CD4-positive, alpha-beta T cell treated with Interleukin-6 at 100 ng/mL for 8 hours (primary cell): Measurements from ENCODE around the gene SHCBP1L.
"Not testable (repeated sequence)": the region's sequence is repeated elsewhere in the genome, so short reads cannot be mapped to it uniquely, and the experiment has no call there.

Experiments used
- DNase-seq: peaks from one replicate; pipeline ENCODE4 v3.0.0-alpha.2; 2020; ENCODE audit warnings: mixed read lengths, low spot score

SHCBP1L gene

GRCh38 chr1:182965096-182965495 lies 12.1 kb upstream of the SHCBP1L start:
- no peak for DNase-seq

- DNase-seq: peak; percentile 12
These were observed 9.7 kb upstream of the SHCBP1L start for GRCh38 chr1:182962554-182963115.

GRCh38 chr1:182960046-182960445 lies 7.1 kb upstream of the SHCBP1L start:
- DNase-seq: no peak

- DNase-seq: no peak
These were observed 5.0 kb upstream of the SHCBP1L start for GRCh38 chr1:182957902-182958395.

- DNase-seq: no peak
These were observed 3.9 kb upstream of the SHCBP1L start for GRCh38 chr1:182956708-182957365.

GRCh38 chr1:182955596-182956588 lies 2.9 kb upstream of the SHCBP1L start:
- no peak for DNase-seq

GRCh38 chr1:182953826-182954225 lies 860 bp upstream of the SHCBP1L start:
- DNase-seq: no peak

GRCh38 chr1:182943336-182943735 lies 9.6 kb downstream of the SHCBP1L start:
- DNase-seq: not testable (repeated sequence)

GRCh38 chr1:182942145-182942544 lies 10.8 kb downstream of the SHCBP1L start:
- DNase-seq: not testable (repeated sequence)

GRCh38 chr1:182939413-182939812 lies 13.6 kb downstream of the SHCBP1L start:
- no peak for DNase-seq

GRCh38 chr1:182935716-182936115 lies 17.2 kb downstream of the SHCBP1L start:
- no peak for DNase-seq

- no peak for DNase-seq
These were observed 22.0 kb downstream of the SHCBP1L start for GRCh38 chr1:182930985-182931384.

- no peak for DNase-seq
These were observed 25.1 kb downstream of the SHCBP1L start for GRCh38 chr1:182927693-182928433.

GRCh38 chr1:182925661-182926060 lies 27.3 kb downstream of the SHCBP1L start:
- no peak for DNase-seq

GRCh38 chr1:182917378-182917777 lies 35.6 kb downstream of the SHCBP1L start:
- DNase-seq: no peak

- DNase-seq: no peak
These were observed 39.6 kb downstream of the SHCBP1L start for GRCh38 chr1:182913401-182913800.

- no peak for DNase-seq
These were observed 42.8 kb downstream of the SHCBP1L start for GRCh38 chr1:182910143-182910542.

GRCh38 chr1:182909578-182909977 lies 43.4 kb downstream of the SHCBP1L start:
- no peak for DNase-seq

- DNase-seq: no peak
These were observed 47.6 kb downstream of the SHCBP1L start for GRCh38 chr1:182905321-182905720.

GRCh38 chr1:182901946-182902345 lies 51.0 kb downstream of the SHCBP1L start:
- DNase-seq: not testable (repeated sequence)

GRCh38 chr1:182897696-182898095 lies 55.3 kb downstream of the SHCBP1L start:
- DNase-seq: no peak
